Measurements from ENCODE around the gene SORCS2.

Gene SORCS2

DNA sequence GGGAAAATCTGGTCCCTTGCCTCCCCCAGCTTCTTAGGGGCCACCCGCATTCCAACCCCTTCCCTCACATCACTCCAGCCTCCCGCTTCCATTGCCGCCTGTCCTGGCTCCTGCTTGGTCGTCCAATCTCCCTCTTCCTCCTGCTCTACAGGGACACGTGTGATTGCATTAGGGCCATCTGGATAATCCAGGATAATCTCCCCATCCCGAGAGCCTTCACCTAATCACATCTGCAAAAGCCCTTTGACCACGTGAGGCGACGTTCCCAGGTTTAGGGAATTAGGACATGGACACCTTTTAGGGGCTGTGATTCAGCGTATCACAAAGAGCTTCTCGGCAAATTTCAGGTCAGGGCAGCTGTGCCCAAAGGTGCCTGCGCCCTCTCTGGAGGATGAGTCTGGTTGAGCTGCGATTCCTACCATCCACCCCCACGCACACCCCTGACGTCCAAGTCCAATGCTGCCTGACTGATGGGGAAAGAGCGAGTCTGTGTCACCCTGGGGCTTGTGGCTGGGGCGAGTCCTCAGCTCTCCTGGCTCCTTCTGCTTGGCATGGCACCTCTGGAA is 137.8 kb downstream of the SORCS2 start:
- DNase-seq = no peak

GRCh38 chr4:7330811-7331681 is 138.7 kb downstream of the SORCS2 start:
- no peak for DNase-seq

DNA sequence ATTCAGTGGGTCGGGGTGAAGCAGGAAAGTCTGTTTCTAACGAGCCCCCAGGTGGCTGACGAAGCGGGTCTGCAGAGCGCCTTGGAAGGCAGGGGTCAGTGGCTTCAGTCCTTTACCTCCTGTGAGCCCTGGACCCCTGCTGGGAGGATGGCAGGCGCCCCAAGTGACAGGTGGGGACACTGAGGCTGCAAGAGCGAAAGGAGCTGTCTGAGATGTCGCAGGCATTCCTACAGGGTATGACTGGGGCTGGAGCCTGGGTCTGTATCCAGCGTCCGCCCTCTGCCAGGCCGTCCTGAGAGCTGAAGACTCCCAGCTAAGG is 139.3 kb downstream of the SORCS2 start:
- DNase-seq = no peak

GRCh38 chr4:7332216-7333023 is 140.1 kb downstream of the SORCS2 start:
- no peak for DNase-seq

DNA sequence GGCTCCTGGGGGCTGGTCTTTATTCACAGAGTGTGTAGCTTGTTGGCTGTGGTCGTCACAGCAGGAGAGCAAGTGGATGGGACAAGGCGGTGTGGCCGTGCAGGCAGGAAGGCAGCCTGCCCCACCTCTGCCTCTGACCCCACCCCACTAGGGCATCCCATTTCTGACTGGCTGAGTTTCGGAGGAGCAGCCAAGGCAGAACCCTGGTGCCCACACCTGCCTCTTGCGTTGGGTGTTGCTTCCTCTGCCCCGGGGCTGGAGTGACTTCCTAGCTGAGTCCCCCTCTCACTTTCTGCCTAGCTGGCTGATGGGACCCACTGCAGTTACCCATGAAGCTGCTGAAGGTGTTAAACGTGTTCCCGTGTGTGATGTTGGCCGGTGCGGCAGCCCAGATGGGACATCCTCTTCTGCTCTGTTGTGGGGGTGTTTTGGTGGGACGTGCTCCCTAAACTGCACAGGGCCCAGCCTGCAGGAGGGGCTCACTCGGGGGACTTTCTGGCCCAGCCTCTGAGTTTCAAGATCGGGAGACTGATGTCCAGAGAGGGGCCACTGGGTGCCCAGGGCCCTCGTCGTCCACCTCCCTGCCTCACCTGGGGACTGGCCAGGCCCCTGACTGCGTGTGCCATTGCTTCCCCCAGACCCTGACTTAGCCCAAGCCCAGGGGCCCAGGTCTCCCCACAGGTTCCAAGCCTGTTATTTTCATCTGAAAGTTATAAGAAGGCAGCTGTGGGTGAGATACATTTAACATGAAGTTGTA is 140.9 kb downstream of the SORCS2 start:
- DNase-seq = no peak

- no peak for DNase-seq
Measured at GRCh38 chr4:7333801-7334421, 141.6 kb downstream of the SORCS2 start.

DNA sequence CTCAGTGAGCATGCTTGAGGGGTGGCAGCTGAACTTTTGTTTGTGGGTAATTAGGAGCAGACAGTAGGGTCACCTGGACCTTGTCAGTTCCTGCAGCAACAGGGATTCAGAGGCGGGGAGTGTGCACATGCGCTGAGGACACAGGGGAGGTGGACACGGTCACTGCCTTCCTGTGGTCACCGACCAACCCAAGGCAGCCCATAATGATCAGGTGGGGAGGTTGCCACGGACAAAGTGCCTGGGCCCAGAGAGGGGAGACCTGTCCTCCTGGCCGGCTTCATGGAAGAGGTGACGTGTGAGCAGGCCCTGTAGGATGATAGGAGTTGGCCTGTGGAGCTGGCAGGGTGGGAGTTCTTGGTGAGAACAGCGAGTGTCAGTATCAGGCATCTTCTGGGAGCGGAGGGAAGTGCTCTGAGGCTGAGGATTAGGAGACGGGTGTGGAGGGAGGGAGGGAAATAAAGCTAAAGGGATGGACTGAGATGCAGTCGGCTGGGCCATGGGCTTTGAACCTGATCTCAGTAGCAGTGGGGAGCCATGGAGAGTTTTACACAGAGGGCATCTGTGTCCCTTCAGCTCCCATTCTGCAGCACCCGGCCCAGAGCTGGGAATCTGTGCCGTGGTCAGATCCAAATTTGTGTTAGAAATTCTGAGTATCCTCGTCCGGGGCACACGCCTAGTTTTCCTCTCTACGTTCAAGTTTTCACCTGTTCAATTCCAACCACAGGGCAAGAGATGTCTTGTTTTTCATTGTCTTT is 142.4 kb downstream of the SORCS2 start:
- no peak for DNase-seq

DNA sequence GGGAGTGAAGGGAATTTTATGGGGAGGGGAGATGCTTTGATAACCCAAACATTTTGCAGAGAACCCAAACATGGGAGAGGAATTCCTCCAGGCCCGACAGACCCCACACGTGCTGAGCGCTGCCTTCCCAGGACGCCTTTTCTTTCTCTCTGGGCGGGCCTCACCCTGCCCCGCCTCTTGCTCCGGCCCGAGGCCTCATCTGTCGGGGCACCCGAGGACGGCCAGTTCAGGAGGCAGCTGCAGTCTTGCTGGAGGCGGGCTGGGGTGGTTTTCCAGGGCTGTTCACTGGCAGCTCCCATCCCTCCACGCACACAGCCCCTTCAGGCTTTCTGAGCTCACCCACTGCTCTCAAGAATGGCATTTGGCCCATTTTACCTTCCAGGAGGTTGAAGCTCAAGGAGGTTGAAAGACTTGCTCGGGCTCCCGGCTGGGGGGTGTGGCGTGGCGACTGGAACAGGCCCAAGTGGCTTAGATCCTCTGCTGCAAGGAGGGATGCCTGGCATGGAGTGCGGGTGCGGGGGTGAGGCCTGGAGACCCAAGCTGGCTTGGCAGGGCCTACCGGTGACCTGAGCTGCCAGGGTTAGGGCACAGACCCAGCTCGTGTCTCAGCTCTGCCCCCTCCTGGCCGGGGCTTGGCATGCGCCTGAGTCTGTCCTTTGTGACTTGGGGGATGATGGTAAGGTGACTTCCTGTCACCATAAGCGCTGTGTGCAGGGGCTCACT is 143.2 kb downstream of the SORCS2 start:
- DNase-seq = peak; percentile 78

DNA sequence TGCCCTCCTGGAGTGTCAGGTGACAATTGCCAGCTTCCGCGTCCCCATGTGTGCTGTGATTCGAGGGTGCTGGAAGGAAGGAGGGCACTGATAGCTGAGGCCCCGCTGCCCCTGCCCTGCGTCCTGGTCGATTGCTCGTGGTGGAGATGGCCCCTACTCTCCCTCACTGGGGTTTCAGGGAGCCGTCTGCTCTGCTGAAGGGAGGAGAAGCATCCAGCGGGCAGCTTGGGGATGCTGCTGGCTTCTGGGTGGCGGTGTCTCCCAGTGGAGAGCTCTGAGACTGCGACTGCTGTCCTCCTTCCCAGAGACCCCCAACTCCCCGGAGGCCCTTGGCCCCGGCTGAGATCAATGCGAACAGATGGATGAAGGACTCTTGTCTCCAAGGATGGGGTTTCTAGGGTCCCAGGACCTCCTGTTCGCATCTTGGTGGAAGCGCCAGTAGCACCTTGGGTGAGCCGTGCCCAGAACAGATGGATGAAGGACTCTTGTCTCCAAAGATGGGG is 143.8 kb downstream of the SORCS2 start:
- no peak for DNase-seq

GRCh38 chr4:7336732-7337131 is 144.4 kb downstream of the SORCS2 start:
- DNase-seq = no peak

DNA sequence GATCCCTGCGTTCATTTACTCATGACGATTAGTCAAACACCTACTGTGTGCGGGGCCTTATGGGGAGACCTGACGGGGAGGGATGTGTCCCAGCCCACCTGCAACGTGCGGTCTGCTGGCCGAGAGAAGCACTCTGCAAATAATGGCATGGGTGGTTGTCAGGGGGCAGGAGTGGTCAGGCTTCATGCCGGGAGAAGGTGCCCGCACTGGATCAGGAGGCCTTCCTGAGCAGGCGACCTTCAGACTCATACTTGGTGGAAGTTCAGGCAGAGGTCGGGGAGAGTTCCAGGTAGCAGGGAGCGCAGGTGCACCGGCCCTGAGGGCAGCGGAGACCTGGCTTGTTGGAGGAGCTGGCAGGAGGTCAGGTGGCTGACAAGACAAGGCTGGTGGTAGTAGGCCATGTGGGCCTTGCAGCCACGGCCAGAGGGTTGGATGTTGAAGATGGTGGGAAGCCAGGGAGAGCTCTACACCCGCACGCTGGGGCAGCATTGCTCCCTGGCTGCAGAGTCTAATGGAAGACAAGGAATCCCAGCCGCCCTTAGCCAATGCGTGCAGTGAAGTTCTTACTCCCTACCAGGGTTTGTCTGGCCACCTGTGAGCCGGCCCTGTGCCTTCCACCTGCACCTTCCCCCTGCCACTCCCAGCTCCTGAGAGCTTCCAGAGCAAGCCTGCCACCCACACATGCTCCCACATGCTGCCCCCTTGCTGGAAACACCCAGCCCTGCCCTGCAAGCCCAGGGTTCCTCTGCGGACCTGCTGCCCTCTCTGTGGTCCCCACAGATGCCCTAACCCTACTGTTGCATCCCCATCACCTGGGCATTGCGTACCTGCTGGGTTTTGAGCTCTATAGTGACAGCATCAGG is 145.1 kb downstream of the SORCS2 start:
- DNase-seq = no peak

DNA sequence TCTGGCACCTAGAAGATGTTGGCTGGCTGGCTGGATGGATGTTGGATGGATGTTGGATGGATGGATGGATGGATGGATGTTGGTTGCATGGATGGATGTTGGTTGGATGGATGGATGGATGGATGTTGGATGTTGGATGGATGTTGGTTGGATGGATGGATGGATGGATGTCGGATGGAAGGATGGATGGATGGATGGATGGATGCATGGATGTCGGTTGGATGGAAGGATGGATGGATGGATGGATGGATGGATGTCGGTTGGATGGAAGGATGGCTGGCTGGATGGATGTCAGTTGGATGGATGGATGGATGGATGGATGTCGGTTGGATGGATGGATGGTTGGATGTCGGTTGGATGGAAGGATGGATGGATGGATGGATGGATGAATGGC is 145.7 kb downstream of the SORCS2 start:
- no peak for DNase-seq

DNA sequence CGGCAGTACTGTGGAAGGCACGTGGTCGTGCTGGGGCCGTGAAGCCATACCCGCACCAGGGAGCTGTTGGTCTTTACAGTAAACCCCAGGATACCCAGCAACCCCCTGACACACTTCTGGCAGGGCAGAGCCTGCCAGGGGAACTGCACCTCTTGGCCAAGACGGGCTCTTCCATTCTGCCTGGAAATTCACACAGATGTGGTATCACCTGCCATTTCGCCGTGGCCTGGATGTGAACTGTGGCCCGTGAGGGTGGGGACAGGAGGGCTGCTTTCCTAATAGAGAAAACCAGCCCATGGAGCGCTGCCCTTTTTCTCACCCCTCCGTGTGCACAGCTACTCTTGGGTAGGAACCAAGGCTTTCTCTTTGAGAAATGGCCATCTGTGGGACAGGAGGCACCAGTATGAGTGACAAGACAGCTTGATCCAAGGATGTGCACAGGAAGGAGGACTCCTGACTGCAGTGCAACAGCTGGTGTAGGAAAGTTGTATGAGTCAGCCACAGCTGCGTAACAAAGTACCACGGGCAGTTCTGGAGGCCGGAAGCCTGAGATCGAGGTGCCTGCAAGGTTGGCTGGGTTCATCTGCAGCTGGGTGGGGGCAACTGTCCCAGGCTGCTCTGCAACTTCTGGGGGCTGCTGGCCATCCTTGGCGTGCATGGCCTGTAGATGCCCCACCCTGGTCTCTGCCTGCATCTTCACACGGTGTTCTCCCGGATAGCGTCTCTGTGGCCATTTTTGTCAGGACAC is 146.7 kb downstream of the SORCS2 start:
- DNase-seq = no peak

DNA sequence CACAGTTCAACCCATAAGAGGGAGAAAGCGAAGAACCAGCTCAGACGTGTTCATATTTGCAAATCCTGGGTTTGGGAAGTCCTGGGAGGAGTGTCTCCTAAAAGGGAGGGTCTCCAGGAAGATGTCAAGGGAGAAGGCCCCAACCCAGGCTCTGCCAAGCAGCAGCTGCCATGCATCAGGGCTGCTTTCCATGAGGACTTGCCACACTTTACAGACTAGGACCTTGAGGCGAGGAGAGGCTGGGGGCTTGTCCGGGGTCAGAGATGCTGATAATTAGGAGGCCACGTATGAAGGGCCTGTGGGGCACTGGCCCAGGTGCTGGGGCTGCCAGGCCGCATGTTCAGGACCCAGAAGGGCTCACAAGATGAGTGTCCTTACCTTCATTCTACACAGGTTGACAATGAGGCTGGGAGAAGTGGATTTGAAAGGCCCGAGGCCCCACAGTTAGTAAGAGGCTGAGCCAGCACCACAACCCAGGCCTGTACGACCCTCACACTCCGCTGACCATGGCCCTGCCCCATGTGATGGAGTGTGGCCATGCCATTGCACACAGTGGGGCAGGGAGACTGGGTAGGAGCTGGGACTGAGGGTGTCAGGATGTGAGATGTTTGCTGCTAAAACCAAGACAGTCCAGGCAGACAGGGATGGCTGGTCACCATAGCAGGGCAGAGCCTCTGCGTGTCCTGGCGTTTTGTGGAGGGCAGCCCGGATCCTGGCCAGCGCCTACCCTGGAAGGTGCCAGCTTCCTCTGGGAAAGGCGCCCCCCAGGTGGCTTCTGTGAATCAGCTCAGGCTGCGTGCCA is 147.6 kb downstream of the SORCS2 start:
- no peak for DNase-seq

GRCh38 chr4:7340553-7341433 is 148.5 kb downstream of the SORCS2 start:
- DNase-seq = no peak

- no peak for DNase-seq
Measured at GRCh38 chr4:7341491-7342222, 149.3 kb downstream of the SORCS2 start.
